GM19452 (cell line): Measurements from ENCODE around the gene CD300C.
"Not testable (repeated sequence)": the region's sequence is repeated elsewhere in the genome, so short reads cannot be mapped to it uniquely, and the experiment has no call there.

Experiments used
- ATAC-seq: cut with Tn5 transposase; IDR thresholded peaks from one replicate; pipeline ENCODE4 v1.9.1; 2021; ENCODE audit not compliant: unreplicated experiment

The CD300C gene

DNA sequence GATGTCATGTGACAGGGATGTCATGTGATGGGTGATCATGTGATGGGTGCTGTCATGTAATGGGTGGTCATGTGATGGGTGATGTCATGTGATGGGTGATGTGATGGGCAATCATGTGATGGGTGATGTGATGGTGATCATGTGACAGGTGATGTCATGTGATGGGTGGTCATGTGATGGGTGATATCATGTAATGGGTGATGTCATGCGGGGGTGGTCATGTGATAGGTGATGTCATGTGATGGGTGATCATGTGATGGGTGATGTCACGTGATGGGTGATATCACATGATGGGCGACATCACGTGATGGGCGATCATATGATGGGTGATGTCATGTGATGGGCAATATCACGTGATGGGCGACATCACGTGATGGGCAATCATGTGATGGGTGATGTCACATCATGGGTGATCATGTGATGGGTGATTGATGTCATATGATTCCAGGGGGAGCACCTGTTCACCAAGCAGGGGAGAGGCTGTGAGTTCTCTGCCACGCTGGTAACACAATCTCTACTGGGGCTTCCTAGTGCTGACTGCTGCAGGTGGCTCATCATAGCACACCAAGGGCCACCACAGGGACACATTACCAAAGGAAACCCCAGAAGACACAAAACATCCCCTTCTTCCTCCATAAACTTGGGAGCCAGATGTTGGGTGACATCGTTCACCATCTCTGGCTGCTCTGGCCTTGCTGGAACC, 31.1 kb downstream of the CD300C start:
- ATAC-seq, result no peak

DNA sequence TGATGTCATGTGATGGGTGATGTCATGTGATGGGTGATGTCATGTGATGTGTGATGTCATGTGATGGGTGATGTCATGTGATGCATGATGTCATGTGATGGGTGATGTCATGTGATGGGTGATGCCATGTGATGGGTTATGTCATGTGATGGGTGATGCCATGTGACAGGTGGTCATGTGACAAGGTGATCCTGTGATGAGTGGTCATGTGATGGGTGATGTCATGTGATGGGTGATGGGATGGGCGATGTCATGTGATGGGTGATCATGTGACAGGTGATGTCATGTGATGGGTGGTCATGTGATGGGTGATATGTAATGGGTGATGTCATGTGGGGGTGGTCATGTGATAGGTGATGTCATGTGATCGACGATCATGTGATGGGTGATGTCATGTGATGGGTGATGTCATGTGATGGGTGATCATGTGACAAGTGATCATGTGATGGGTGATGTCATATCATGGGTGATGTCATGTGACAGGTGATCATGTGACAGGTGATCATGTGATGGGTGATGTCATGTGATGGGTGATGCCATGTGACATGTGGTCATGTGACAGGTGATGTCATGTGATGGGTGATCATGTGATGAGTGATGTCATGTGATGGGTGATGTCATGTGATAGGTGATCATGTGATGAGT, 31.8 kb downstream of the CD300C start:
- ATAC-seq, result no peak

DNA sequence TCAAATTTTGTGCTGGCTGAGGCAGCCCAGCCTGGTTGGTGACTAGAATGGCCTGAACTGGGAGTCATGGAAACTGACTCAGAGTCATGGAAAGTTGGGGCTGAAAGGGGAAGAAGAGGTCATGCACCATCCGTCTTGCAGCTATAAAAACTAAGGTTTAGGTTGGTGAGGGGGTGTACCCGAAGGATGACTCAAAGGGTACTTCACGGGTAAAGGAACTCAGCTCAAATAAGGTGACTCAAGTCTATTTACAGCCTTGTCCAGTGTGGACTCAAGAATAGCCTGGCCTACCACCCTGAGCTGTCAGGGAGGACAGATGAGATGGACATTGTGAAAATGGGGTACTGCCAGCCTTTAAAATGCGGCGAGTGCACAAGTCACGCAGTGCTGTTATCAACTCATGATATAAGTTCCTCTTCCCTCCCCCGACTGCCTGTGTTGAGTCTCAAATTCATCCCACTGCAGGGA, 33.3 kb downstream of the CD300C start:
- ATAC-seq, result peak; percentile 56

DNA sequence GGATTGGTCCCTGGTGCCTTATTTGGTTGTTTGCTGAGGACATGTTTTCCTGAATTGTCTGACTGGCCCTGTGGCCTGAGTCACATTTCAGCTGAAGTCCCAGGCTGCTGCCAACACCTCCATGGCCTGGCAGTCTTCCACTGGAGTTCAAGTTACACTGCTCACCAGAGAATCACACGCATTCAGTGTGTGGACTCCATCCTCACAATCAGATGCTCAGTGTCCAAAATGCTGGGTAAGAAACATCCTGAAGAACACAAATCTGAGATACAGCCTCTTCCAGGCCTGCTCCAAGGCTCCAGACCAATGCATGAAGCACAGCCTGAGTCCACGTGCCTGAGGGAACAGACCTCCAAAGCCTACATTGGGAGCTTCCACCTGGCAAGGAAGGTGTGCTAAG, 33.9 kb downstream of the CD300C start:
- ATAC-seq, result no peak

DNA sequence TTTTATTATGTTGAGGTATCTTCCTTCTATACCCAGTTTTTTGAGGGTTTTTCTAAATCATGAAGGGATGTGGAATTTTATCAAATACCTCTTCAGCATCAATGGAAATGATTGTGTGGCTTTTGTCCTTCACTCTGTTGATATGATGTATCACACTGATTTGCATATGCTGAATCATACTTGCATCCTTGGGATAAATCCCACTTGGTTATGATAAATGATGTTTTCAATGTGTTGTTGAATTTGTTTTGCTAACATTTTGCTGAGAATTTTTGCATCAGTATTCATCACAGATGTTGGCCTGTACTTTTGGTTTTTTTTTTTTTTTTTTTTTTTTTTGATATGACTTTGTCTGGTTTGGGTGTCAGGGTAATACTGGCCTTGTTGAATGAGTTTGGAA, 37.8 kb downstream of the CD300C start:
- no peak for ATAC-seq

DNA sequence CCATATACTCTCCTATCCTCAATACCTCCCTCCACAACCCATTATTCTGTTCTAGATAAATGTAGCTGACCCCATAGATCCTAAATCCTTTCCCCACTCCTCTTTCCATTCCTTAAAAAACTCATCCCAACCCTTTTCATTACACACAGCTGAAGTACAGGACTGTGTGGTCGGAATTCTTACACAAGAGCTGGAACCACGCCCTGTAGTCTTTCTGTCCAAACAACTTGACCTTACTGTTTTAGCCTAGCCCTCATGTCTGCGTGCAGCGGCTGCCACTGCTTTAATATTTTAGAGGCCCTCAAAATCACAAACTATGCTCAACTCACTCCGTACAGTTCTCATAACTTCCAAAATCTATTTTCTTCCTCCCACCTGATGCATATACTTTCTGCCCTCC, 42.0 kb downstream of the CD300C start:
- not testable (repeated sequence) for ATAC-seq

DNA sequence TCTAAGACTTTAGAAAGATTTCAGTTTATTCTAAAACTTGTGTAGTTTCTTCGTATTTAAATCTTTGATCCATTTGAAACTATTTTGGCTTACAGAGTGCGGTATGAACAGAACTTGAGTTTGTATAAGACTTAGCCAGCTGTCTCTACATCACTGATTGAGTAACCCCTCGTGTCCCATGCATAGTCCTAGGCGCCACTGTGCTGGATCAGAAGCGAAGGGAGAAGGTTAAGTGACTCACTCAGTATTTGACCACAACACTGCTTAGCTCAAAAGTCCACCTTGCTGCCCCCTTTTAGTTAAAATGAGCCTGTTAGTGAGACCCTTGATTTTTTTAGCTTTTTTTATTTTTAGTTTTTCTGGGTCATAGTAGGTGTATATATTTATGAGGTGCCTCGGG, 43.1 kb downstream of the CD300C start:
- ATAC-seq, result no peak

DNA sequence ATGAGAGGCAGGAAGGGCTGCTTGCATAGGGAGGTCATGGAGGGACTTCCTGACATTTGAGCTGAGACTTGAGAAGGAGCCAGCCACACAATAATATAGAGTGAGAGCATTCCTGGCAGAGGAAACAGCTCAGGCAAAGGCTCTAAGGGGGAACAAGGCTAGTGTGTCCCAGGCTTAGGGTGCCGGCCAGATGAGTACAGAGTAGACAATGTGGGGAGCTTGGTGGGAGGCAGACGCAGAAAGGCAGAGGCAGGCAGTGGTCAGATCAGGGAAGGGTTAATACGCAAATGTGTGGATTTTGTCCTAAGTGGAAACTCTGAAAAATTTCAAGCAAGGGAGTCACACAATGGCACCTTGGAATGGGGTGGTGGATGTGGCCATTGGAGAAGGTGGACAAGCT, 45.9 kb downstream of the CD300C start:
- no peak for ATAC-seq

DNA sequence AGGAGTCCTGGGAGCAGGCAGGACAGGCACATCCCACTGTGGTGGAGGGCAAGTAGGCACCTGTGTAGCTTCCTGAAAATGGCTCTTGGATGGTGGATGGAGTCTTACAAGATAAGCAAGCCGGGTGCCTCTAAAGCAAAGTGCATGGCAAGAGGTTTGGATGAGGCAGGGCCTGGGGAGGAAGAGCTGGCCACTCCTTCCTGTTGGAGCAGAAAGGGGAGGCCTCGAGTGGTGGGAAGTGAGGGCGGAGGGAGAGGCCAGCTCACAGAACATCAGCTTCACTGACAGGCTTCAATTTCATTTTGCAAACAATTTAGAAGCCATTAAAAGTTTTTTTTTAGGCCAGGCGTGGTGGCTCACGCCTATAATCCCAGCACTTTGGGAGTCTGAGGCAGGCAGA, 48.4 kb downstream of the CD300C start:
- no peak for ATAC-seq

DNA sequence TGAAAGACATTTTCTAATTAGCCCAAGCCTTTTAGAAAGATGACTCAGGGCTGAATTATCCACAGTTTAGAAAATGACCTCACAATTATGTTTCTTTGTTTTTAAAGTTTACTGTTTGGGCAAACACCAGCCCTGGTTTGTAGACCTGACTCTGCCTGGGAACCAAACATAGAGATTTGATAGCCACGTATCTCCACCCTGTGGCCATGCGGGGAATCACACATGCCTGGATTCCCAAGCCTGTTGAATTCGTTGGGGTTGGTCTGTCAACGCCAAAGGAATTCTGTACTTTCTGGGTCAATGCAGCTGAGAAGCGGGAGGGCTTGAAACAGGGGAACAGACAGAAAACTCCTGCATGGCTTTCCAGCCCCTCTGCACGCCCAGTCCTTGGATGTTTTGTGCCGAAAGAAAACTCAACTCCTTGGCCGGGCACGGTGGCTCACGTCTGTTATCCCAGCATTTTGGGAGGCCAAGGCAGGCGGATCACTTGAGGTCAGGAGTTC, 52.5 kb downstream of the CD300C start:
- no peak for ATAC-seq

DNA sequence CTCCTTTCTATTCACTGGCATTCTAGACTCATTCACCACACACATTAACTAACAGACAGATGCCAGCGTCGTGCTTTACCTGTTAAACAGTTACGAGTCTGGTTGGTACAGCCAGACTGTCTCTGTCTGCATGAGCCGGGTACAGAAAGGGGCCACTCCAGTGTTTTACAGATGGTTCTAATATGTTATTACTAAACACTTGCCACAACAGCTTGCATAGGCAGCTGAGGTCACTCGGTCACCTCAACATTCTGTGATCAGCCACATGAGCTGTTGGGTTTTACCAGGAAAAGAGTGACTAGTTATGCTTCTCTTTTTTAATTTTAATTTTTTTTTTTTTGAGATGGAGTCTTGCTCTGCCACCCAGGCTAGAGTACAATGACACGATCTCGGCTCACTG, 54.3 kb downstream of the CD300C start:
- no peak for ATAC-seq
